GM21723 (cell line): ENCODE results near the gene CCL3.
"Not testable (repeated sequence)": the region's sequence is repeated elsewhere in the genome, so short reads cannot be mapped to it uniquely, and the experiment has no call there.

Experiments
- ATAC-seq: cut with Tn5 transposase; IDR thresholded peaks from one replicate; pipeline ENCODE4 v1.9.1; 2021; ENCODE audit warnings: mild to moderate bottlenecking, moderate library complexity; ENCODE audit not compliant: unreplicated experiment

CCL3 gene

GRCh38 chr17:36117505-36118382, 27.8 kb upstream of the CCL3 start:
- no peak for ATAC-seq

GRCh38 chr17:36115649-36115977, 25.7 kb upstream of the CCL3 start:
- ATAC-seq: not testable (repeated sequence)

- ATAC-seq: not testable (repeated sequence)
Observed at GRCh38 chr17:36114971-36115648, 25.2 kb upstream of the CCL3 start.

- ATAC-seq: not testable (repeated sequence)
Observed at GRCh38 chr17:36113131-36113530, 23.2 kb upstream of the CCL3 start.

GRCh38 chr17:36112572-36112971, 22.6 kb upstream of the CCL3 start:
- no peak for ATAC-seq

- ATAC-seq: no peak
Observed at GRCh38 chr17:36111068-36111490, 21.1 kb upstream of the CCL3 start.

- ATAC-seq: not testable (repeated sequence)
Observed at GRCh38 chr17:36108265-36108664, 18.3 kb upstream of the CCL3 start.

GRCh38 chr17:36107660-36108059, 17.7 kb upstream of the CCL3 start:
- ATAC-seq: no peak

GRCh38 chr17:36106493-36106835, 16.5 kb upstream of the CCL3 start:
- no peak for ATAC-seq

- ATAC-seq: no peak
Observed at GRCh38 chr17:36105781-36106492, 16.0 kb upstream of the CCL3 start.

- ATAC-seq: no peak
Observed at GRCh38 chr17:36104701-36105181, 14.8 kb upstream of the CCL3 start.

- not testable (repeated sequence) for ATAC-seq
Observed at GRCh38 chr17:36104246-36104645, 14.3 kb upstream of the CCL3 start.

- peak; percentile 82 for ATAC-seq
Observed at GRCh38 chr17:36103401-36103975, 13.5 kb upstream of the CCL3 start, which contains the start of gene CCL4. TSS of gene CCL4 (plus strand) at chr17:36103827. CDS start at chr17:36103906, 79 bp downstream.

GRCh38 chr17:36099004-36099403, 9.1 kb upstream of the CCL3 start:
- not testable (repeated sequence) for ATAC-seq

- no peak for ATAC-seq
Observed at GRCh38 chr17:36095992-36096391, 6.0 kb upstream of the CCL3 start.

GRCh38 chr17:36094746-36095145, 4.8 kb upstream of the CCL3 start:
- no peak for ATAC-seq

GRCh38 chr17:36094232-36094631, 4.3 kb upstream of the CCL3 start:
- no peak for ATAC-seq

- ATAC-seq: not testable (repeated sequence)
Observed at GRCh38 chr17:36092715-36093114, 2.8 kb upstream of the CCL3 start.

GRCh38 chr17:36092230-36092629, 2.3 kb upstream of the CCL3 start:
- ATAC-seq: no peak

- no peak for ATAC-seq
Observed at GRCh38 chr17:36089339-36089865, 541 bp downstream of the CCL3 start.
